AG10803 (cell line): ENCODE results near the gene PEMT.

ENCODE experiments used
- DNase-seq: peaks from one replicate; pipeline ENCODE4 v3.0.0; 2010; ENCODE audit warnings: low read depth
- H3K4me3 ChIP-seq: 2 replicates; pipeline ENCODE4 v1.5.1; 2011; ENCODE audit warnings: mild to moderate bottlenecking, low read length, control low read depth
- TF ChIP-seq, protein P1 (sequence below): conservative IDR thresholded peaks from 2 replicates; pipeline ENCODE4 v1.5.1; 2011; ENCODE audit warnings: mild to moderate bottlenecking, low read length, control low read depth, inconsistent platforms

The PEMT gene

DNA sequence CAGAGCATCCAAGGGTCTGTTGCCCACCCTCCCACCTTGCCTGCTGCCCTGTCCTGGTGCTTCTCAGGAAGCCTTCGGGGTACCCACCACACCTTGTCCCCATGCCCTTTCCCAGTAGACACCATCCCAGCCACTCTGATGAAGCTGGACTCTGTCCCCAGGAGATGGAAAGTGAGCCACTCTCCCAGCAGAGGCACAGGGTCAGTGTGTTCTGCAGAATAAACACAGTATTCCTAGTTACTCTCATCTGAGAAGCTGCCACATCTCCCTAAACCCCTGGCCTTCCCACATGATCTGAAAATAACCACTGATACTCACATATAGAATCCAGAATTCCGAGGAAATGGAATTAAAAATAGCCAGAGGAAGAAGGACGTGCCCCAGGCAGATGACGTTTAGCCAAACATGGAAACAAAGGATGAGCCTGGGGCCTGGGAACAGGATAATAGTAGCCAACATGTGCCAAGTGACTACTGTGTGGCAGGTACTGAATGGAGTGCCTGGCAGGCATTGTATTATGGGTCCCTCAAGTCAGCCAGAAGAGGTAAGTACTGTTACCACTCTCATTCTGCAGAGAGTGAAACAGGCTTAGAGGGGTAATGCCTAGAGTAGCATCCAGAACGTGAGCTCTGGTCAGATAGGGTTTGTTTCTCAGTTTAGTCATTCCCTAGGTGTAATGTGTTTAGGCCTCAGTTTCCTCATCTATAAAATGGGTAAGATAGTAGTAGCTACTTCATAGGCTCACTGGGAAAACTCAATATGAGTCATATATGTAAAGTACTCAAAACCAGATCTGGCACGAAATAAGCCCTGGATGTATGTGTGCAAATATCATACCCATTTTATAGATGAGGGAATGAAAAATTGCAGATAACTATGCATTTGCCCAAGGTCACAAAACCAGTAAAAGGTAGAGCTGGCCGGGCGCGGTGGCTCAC, 20.8 kb upstream of the PEMT start:
- H3K4me3 ChIP-seq: no peak overlapping the region
- TF ChIP-seq, protein P1, sequence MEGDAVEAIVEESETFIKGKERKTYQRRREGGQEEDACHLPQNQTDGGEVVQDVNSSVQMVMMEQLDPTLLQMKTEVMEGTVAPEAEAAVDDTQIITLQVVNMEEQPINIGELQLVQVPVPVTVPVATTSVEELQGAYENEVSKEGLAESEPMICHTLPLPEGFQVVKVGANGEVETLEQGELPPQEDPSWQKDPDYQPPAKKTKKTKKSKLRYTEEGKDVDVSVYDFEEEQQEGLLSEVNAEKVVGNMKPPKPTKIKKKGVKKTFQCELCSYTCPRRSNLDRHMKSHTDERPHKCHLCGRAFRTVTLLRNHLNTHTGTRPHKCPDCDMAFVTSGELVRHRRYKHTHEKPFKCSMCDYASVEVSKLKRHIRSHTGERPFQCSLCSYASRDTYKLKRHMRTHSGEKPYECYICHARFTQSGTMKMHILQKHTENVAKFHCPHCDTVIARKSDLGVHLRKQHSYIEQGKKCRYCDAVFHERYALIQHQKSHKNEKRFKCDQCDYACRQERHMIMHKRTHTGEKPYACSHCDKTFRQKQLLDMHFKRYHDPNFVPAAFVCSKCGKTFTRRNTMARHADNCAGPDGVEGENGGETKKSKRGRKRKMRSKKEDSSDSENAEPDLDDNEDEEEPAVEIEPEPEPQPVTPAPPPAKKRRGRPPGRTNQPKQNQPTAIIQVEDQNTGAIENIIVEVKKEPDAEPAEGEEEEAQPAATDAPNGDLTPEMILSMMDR: no peak
- DNase-seq: no peak

DNA sequence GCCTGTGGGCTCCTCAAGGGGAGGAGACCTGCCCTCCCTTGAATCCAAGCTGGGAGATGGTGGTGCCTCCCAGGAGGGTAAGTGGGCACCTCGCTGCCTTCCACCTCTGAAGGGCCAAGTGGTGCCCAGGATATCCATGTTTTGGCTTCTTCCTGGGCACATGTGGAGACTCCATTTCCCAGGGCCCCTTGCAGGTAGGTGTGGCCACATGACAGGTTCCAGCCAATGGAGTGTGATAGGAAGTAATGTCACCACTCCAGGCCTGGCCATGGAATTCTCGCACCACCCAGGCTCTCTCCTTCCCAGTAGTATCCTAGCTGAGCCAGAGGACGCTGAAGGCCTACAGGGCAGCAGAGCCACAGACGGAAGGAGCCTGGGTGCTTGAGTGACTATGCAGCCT, 17.6 kb upstream of the PEMT start:
- H3K4me3 ChIP-seq: no peak overlapping the region
- no peak for DNase-seq
- TF ChIP-seq, protein P1: no peak

DNA sequence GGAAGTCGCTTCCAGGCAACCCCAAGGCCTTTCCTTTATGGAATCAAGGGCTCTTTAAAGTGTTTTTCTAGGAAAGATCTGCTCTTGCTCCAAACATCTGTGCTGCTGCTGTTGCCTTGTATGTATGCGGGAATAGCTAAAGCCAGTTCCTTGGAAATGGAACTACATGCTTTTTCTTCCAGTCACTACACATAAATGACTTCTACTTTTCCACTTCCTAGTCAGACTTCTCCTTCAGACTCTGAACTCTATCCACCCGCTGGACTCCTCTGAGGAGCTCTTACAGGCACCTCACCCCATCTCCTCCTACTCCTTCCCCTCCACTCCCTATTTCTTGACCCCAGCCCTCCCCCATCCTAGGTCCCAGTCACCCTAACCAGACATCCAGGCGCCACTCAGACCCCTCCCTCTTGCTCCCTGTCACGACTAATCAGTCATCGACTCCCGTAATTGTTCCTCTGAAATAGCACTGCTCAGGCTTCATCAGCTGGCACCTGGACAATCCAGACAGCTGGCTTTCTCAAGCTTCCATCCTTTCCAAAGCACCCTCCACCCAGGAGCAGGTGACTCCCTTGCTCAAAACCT, 15.0 kb upstream of the PEMT start:
- DNase-seq: peak; percentile 58
- TF ChIP-seq, protein P1: no peak

DNA sequence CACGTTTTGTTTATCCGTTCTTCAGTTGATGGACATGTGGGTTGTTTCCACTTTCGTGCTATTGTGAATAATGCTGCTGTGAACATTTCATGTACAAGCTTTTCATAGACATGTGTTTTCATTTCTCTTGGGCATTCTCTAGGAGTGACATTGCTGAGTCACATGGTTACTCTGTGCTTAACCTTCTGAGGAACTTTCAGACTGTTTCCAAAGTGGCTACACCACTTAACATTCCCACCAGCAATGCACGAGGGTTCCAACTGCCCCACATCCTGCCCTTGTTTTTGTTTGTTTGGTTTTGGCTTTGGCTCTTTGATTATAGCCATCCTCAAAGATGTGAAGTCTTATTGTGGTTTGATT, 14.2 kb upstream of the PEMT start:
- TF ChIP-seq, protein P1: no peak
- H3K4me3 ChIP-seq: no peak overlapping the region
- DNase-seq: peak; percentile 91

More for the DNA sequence above, 15.0 kb upstream of the PEMT start:
- no peak overlapping the region for H3K4me3 ChIP-seq

DNA sequence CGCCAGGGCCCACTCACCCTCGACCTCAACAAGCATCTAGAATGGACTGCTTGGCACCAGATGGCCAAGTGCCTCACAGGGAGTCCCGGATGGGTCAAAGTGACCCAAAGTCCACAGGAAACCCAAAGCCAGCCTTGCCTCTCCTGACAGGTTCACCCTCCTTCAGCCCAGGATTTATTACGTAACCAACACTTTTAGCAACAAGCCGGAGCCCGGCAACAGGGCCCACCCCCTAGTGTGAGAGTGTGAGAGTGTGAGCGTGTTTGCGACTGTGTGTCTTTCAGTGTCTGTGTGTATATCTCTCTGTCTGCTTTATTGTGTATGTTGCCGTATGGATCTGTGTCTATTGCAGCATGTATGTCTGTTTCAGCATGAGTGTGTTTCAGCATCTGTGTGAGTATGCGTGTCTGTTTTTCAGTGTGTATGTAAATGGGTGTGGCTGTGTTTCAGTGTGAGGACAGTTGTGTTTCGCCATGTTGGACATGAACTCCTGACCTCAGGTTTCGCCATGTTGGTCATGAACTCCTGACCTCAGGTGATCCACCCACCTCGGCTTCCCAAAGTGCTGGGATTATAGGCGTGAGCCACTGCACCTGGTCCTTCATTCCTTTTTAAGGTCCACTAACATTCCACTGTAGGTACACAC, 13.7 kb upstream of the PEMT start:
- H3K4me3 ChIP-seq: no peak overlapping the region
- TF ChIP-seq, protein P1: no peak
- peak; percentile 56 for DNase-seq

DNA sequence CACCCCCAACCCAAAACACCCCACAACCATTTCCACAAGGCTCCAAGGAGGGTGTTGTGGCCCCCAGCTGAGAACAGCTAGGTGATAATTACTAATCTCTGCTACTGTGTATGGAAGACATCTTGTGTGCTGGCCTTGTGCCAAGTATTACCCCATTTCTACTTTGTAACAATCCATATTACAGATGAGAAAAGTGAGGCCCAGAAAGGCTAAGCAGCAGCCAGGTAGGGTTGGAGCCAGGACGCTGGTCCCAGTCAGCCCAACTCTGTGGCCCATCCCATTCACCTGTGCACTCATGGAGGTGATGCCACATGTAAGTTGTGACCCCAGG, 12.4 kb upstream of the PEMT start:
- H3K4me3 ChIP-seq: no peak overlapping the region
- no peak for DNase-seq
- TF ChIP-seq, protein P1: no peak
